HepG2 (cell line): ENCODE data around the gene PXDC1. TPM values are rescaled to one million over a fixed set of nuclear protein-coding genes. Genes with fewer than 3 reads are reported as not detected.

Experiments
- ATF7 ChIP-seq, 2 experiments: fragments of 450-650 bp in 1 of 2; sonication (generic) in 1 of 2; formaldehyde crosslinking in 1 of 2; IDR thresholded peaks; 2 replicates each; pipeline versions ENCODE4 v1.4.0 to v1.6.1; 2016 to 2020; ENCODE audit warnings: antibody characterized with exemption in 1 of 2, mild to moderate bottlenecking in 1 of 2, missing genetic modification reagents in 1 of 2
- DMAP1 ChIP-seq: IDR thresholded peaks from 2 replicates; pipeline ENCODE4 v1.6.1; 2016
- FOSL1 ChIP-seq: sonication (generic); formaldehyde crosslinking; IDR thresholded peaks from 2 replicates; pipeline ENCODE4 v1.9.0; 2021; ENCODE audit warnings: missing genetic modification reagents, borderline replicate concordance
- MTA1 ChIP-seq: sonication (generic); formaldehyde crosslinking; IDR thresholded peaks from 2 replicates; pipeline ENCODE4 v1.4.0; 2020; ENCODE audit warnings: missing genetic modification reagents, mild to moderate bottlenecking, borderline replicate concordance
- MYNN ChIP-seq: sonication (generic); formaldehyde crosslinking; IDR thresholded peaks from 2 replicates; pipeline ENCODE4 v1.4.0; 2020; ENCODE audit warnings: mild to moderate bottlenecking, low read depth, missing genetic modification reagents
- NR0B2 ChIP-seq: sonication (generic); formaldehyde crosslinking; IDR thresholded peaks from 2 replicates; pipeline ENCODE4 v1.4.0; 2020; ENCODE audit warnings: mild to moderate bottlenecking, missing genetic modification reagents
- ONECUT2 ChIP-seq: sonication (generic); formaldehyde crosslinking; IDR thresholded peaks from 2 replicates; pipeline ENCODE4 v1.4.0; 2020; ENCODE audit warnings: missing genetic modification reagents
- PHF8 ChIP-seq: sonication (generic); formaldehyde crosslinking; IDR thresholded peaks from 2 replicates; pipeline ENCODE4 v1.5.0; 2020; ENCODE audit warnings: missing genetic modification reagents
- RFX1 ChIP-seq: fragments of 450-650 bp; IDR thresholded peaks from 2 replicates; pipeline ENCODE4 v1.6.1; 2017
- SOX5 ChIP-seq: IDR thresholded peaks from 2 replicates; pipeline ENCODE4 v1.6.1; 2016; ENCODE audit warnings: borderline replicate concordance
- SP1 ChIP-seq, 2 experiments: fragments of 450-650 bp in 1 of 2; sonication (generic) in 1 of 2; formaldehyde crosslinking in 1 of 2; IDR thresholded peaks; 2 replicates each; pipeline versions ENCODE4 v1.4.0 to v1.6.1; 2016 to 2020; ENCODE audit warnings: missing genetic modification reagents in 1 of 2
- STAG1 ChIP-seq: sonication (generic); formaldehyde crosslinking; IDR thresholded peaks from 2 replicates; pipeline ENCODE4 v1.4.0; 2020; ENCODE audit warnings: missing genetic modification reagents
- TBP ChIP-seq: sonication (generic); formaldehyde crosslinking; IDR thresholded peaks from 2 replicates; pipeline ENCODE4 v1.5.0; 2020; ENCODE audit warnings: missing genetic modification reagents
- XBP1 ChIP-seq: sonication (generic); formaldehyde crosslinking; IDR thresholded peaks from 2 replicates; pipeline ENCODE4 v1.5.0; 2020; ENCODE audit warnings: missing genetic modification reagents
- ZBTB49 ChIP-seq: sonication (generic); formaldehyde crosslinking; IDR thresholded peaks from 2 replicates; pipeline ENCODE4 v1.4.0; 2020; ENCODE audit warnings: missing genetic modification reagents, borderline replicate concordance
- ZFAT ChIP-seq: sonication (generic); formaldehyde crosslinking; conservative IDR thresholded peaks from 2 replicates; pipeline ENCODE4 v1.8.1; 2023; ENCODE audit warnings: missing genetic modification reagents, inconsistent platforms
- ZMYM2 ChIP-seq: sonication (generic); formaldehyde crosslinking; IDR thresholded peaks from 2 replicates; pipeline ENCODE4 v1.8.0; 2022; ENCODE audit warnings: mild to moderate bottlenecking, missing genetic modification reagents
- ZNF879 ChIP-seq: sonication (generic); formaldehyde crosslinking; IDR thresholded peaks from 2 replicates; pipeline ENCODE4 v1.8.1; 2023; ENCODE audit warnings: missing genetic modification reagents
- ZNF883 ChIP-seq: sonication (generic); formaldehyde crosslinking; IDR thresholded peaks from 2 replicates; pipeline ENCODE4 v1.5.1; 2020; ENCODE audit warnings: mild to moderate bottlenecking, missing genetic modification reagents; ENCODE audit errors: not compliant biosample characterization
- ZNF891 ChIP-seq: sonication (generic); formaldehyde crosslinking; IDR thresholded peaks from 2 replicates; pipeline ENCODE4 v1.5.0; 2020; ENCODE audit warnings: mild to moderate bottlenecking, missing genetic modification reagents
- polyA plus RNA-seq, 8 experiments: library from polyadenylated mRNA; depleted of rRNA in 3 of 8; stranded (reverse) in 7 of 8; unstranded in 1 of 8; fragments of >200 nt; fragmentation: Illumina TruSeq in 4 of 8; extraction: Trizol in 4 of 8; gene quantifications; 2 replicates each; pipeline versions ENCODE4 v1.2.1 to v1.2.3, GENCODE V29; 2011 to 2016; ENCODE audit warnings: low read depth in 4 of 8, missing spikeins in 1 of 8, mixed read lengths in 1 of 8; ENCODE audit not compliant: insufficient read depth in 1 of 8
- total RNA-seq, 5 experiments: library from RNA; depleted of rRNA; stranded (reverse); fragments of >200 nt; fragmentation: Illumina TruSeq; extraction: Trizol; gene quantifications; 2 replicates each; pipeline ENCODE4 v1.2.3, GENCODE V29; 2016; ENCODE audit warnings: low read depth in 1 of 5
- TF ChIP-seq, protein P1 (sequence below): sonication (generic); formaldehyde crosslinking; conservative IDR thresholded peaks from 2 replicates; pipeline ENCODE4 v1.4.0; 2020; ENCODE audit warnings: missing genetic modification reagents
- TF ChIP-seq, protein P2 (sequence below): sonication (generic); formaldehyde crosslinking; IDR thresholded peaks from 2 replicates; pipeline ENCODE4 v1.8.0; 2022; ENCODE audit warnings: mild to moderate bottlenecking, missing genetic modification reagents, moderate library complexity

Gene PXDC1
- total and polyA plus RNA-seq, 2 of the 13 experiments (the other 11 are each of a cell fraction or from before 2014, with no cell fraction given) = 32.4 to 34.7 TPM

GRCh38 chr6:3789018-3789895 is 37.7 kb upstream of the PXDC1 start (continued):
- TF ChIP-seq DMAP1 (CRISPR knock-in tag) (peak; percentile 42; the same call in 1 of the 2 replicates), NR0B2 (no peak), RFX1 (peak; percentile 18; the same call in 1 of the 2 replicates), MTA1 (peak; percentile 80), FOSL1 (peak; percentile 62; the same call in 1 of the 2 replicates), PHF8 (CRISPR knock-in tag) (peak; percentile 74), ZNF879 (peak; percentile 85; the same call in 1 of the 2 replicates), MYNN (CRISPR knock-in tag) (no peak), ZFAT (CRISPR knock-in tag) (no peak), ZNF883 (peak; percentile 84), ZNF891 (CRISPR knock-in tag) (no peak), ZBTB49 (CRISPR knock-in tag) (no peak; the same call in 1 of the 2 replicates), ZMYM2 (CRISPR knock-in tag) (peak; percentile 68; the same call in 1 of the 2 replicates), ATF7 (IDR thresholded peaks at IDR 0.05) (peak; percentile 78), ATF7 (CRISPR knock-in tag; IDR thresholded peaks at IDR 0.05) (no peak; the same call in 1 of the 2 replicates), ONECUT2 (CRISPR knock-in tag) (peak; percentile 60), TBP (no peak), STAG1 (CRISPR knock-in tag) (no peak; the same call in none of the 2 replicates), XBP1 (no peak), SOX5 (CRISPR knock-in tag) (peak; percentile 88), SP1 (IDR thresholded peaks at IDR 0.05) (no peak), SP1 (CRISPR knock-in tag; IDR thresholded peaks at IDR 0.05) (no peak; the same call in 1 of the 2 replicates)
- TF ChIP-seq, protein P1, sequence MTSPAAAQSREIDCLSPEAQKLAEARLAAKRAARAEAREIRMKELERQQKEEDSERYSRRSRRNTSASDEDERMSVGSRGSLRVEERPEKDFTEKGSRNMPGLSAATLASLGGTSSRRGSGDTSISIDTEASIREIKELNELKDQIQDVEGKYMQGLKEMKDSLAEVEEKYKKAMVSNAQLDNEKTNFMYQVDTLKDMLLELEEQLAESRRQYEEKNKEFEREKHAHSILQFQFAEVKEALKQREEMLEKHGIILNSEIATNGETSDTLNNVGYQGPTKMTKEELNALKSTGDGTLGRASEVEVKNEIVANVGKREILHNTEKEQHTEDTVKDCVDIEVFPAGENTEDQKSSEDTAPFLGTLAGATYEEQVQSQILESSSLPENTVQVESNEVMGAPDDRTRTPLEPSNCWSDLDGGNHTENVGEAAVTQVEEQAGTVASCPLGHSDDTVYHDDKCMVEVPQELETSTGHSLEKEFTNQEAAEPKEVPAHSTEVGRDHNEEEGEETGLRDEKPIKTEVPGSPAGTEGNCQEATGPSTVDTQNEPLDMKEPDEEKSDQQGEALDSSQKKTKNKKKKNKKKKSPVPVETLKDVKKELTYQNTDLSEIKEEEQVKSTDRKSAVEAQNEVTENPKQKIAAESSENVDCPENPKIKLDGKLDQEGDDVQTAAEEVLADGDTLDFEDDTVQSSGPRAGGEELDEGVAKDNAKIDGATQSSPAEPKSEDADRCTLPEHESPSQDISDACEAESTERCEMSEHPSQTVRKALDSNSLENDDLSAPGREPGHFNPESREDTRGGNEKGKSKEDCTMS (CRISPR knock-in tag) = no peak
- TF ChIP-seq, protein P2, sequence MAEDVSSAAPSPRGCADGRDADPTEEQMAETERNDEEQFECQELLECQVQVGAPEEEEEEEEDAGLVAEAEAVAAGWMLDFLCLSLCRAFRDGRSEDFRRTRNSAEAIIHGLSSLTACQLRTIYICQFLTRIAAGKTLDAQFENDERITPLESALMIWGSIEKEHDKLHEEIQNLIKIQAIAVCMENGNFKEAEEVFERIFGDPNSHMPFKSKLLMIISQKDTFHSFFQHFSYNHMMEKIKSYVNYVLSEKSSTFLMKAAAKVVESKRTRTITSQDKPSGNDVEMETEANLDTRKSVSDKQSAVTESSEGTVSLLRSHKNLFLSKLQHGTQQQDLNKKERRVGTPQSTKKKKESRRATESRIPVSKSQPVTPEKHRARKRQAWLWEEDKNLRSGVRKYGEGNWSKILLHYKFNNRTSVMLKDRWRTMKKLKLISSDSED (CRISPR knock-in tag) = no peak
